Stimulated activated CD4-positive, alpha-beta T cell treated with anti-CD3 and anti-CD28 coated beads, Interleukin-1b, Interleukin-23, amount 100 ng/mL, for 4 hours (primary cell): ENCODE measurements around the gene TUBB8.
"Not testable (repeated sequence)": the region's sequence is repeated elsewhere in the genome, so short reads cannot be mapped to it uniquely, and the experiment has no call there.

ENCODE experiments used
- DNase-seq, 2 donors: peaks; one replicate each; pipeline ENCODE4 v3.0.0-alpha.2; 2020; ENCODE audit warnings: low read depth in 2 of 2

The TUBB8 gene

GRCh38 chr10:47864-48263 lies 1.2 kb downstream of the TUBB8 start:
- DNase-seq = not testable (repeated sequence)

- not testable (repeated sequence) for DNase-seq
Measured at GRCh38 chr10:13315-13635, 35.8 kb downstream of the TUBB8 start.

- DNase-seq = not testable (repeated sequence)
Measured at GRCh38 chr10:12444-13314, 36.4 kb downstream of the TUBB8 start.

GRCh38 chr10:11260-11659 lies 37.8 kb downstream of the TUBB8 start:
- DNase-seq = not testable (repeated sequence)

- peak in 1 of 2 donors; percentile 2 for DNase-seq
Measured at GRCh38 chr10:10261-10971, 38.7 kb downstream of the TUBB8 start.
